ENCODE results near the gene SOAT2.

- TF ChIP-seq CTCF (conservative IDR thresholded peaks at IDR 0.05 in 1 of 2, IDR thresholded peaks at IDR 0.05 in 1 of 2; ENCODE audit: low read depth in 1 of 2, low read length in 2 of 2) = no peak
- no peak for TF ChIP-seq EZH2 (IDR thresholded peaks at IDR 0.05; ENCODE audit: low read length, missing control alignments)
Measured at GRCh38 chr12:53147653-53148052, 44.4 kb downstream of the SOAT2 start.
